Suprapubic skin (tissue), 4 donors: ENCODE data around the gene HOTAIR. TPM values are rescaled to one million over a fixed set of nuclear protein-coding genes. Genes with fewer than 3 reads are reported as not detected.

Source experiments
- DNase-seq, 2 donors: peaks; one replicate each; pipeline ENCODE4 v3.0.0-alpha.2; 2019; ENCODE audit warnings: low spot score in 2 of 2
- H3K27ac ChIP-seq: fragments of 200-600 bp; sonication (generic); one replicate; pipeline ENCODE4 v1.5.1; 2019
- H3K27me3 ChIP-seq: fragments of 200-600 bp; sonication (generic); one replicate; pipeline ENCODE4 v1.5.1; 2019
- H3K36me3 ChIP-seq: fragments of 200-600 bp; sonication (generic); one replicate; pipeline ENCODE4 v1.5.1; 2019
- H3K4me1 ChIP-seq: fragments of 200-600 bp; sonication (generic); one replicate; pipeline ENCODE4 v1.5.1; 2019
- H3K4me3 ChIP-seq: fragments of 200-600 bp; sonication (generic); one replicate; pipeline ENCODE4 v1.5.1; 2019; ENCODE audit warnings: mild to moderate bottlenecking
- H3K9me3 ChIP-seq: fragments of 200-600 bp; sonication (generic); one replicate; pipeline ENCODE4 v1.5.1; 2019
- EP300 ChIP-seq: sonication (generic); formaldehyde crosslinking; IDR thresholded peaks from one replicate; pipeline ENCODE4 v1.6.1; 2017; ENCODE audit warnings: antibody characterized with exemption
- POLR2A ChIP-seq, 2 donors: fragments of 450-650 bp; IDR thresholded peaks; one replicate each; pipeline ENCODE4 v1.6.1; 2017; ENCODE audit warnings: antibody characterized with exemption in 2 of 2, mild to moderate bottlenecking in 2 of 2, moderate library complexity in 2 of 2
- POLR2AphosphoS5 ChIP-seq, 3 donors: sonication (generic); formaldehyde crosslinking; IDR thresholded peaks; one replicate each; pipeline ENCODE4 v1.6.1; 2017; ENCODE audit warnings: antibody characterized with exemption in 3 of 3
- WGBS: methylation state at CpG from one replicate; pipeline ENCODE4 v1.1.5; 2018; 5-methylcytosine and 5-hydroxymethylcytosine counted together
- total RNA-seq, 4 donors: library from RNA; depleted of rRNA; stranded (reverse); fragments of >200 nt; gene quantifications; one replicate each; pipeline ENCODE4 v1.1.0, GENCODE V29; 2016
- TF ChIP-seq, protein P1 (sequence below), 2 donors: fragments of 200-600 bp in 1 of 2; fragments of 450-650 bp in 1 of 2; sonication (generic) in 1 of 2; IDR thresholded peaks; one replicate each; pipeline ENCODE4 v1.5.1; 2016 to 2019; ENCODE audit warnings: antibody characterized with exemption in 2 of 2, mild to moderate bottlenecking in 1 of 2, moderate library complexity in 1 of 2

Gene HOTAIR
- total RNA-seq, 4 donors from 2014 or later: 1.4 to 15.7 (median 10.7) TPM

DNA sequence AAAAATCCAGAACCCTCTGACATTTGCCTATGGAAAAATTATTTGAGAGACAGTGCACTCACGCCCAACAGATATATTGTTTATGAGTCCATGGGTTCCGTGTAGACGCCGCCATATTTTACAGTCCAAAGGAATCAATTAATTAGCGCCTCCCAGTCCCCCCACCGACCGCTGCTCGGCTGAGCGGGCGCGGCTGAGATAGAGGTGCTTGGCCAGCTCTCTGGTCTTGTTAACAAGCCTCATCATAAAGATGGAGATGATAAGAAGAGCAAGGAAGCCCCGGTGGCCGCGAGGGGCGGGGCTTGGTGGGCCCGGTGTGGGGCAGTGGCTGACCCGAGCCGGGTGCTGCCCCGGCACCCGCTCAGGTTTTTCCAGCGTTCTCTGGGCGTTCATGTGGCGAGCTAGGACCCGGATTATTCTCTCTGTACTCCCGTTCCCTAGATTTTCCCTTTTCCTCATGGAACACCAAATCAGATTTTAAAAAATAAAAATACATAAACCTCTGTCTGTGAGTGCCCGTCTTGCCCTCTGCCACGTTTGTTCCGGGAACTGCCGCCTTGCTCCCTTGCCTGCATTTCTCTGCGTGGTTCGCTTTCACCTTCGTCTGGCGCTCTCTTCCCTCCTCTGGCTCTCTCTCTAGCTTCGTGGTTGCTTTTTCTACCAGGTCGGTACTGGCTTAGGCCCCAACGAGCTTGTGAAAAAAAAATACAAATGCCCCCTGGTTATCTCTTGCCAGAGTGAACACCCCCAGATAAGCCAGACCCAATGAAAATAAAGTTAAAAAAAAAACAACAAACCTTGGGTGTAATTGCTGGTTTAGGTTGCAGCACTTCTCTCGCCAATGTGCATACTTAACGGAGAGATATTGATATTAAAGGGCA is 11.1 kb downstream of the HOTAIR start:
- peaks cover 86% of the 10 kb centered on the region for H3K27me3 ChIP-seq
- WGBS: 50% methylated on average over 38 of the region's 38 CpGs
- TF ChIP-seq POLR2AphosphoS5 (IDR thresholded peaks at IDR 0.05) (no peak), EP300 (no peak), POLR2A (IDR thresholded peaks at IDR 0.05) (no peak)
- TF ChIP-seq, protein P1, sequence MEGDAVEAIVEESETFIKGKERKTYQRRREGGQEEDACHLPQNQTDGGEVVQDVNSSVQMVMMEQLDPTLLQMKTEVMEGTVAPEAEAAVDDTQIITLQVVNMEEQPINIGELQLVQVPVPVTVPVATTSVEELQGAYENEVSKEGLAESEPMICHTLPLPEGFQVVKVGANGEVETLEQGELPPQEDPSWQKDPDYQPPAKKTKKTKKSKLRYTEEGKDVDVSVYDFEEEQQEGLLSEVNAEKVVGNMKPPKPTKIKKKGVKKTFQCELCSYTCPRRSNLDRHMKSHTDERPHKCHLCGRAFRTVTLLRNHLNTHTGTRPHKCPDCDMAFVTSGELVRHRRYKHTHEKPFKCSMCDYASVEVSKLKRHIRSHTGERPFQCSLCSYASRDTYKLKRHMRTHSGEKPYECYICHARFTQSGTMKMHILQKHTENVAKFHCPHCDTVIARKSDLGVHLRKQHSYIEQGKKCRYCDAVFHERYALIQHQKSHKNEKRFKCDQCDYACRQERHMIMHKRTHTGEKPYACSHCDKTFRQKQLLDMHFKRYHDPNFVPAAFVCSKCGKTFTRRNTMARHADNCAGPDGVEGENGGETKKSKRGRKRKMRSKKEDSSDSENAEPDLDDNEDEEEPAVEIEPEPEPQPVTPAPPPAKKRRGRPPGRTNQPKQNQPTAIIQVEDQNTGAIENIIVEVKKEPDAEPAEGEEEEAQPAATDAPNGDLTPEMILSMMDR (IDR thresholded peaks at IDR 0.05): no peak

DNA sequence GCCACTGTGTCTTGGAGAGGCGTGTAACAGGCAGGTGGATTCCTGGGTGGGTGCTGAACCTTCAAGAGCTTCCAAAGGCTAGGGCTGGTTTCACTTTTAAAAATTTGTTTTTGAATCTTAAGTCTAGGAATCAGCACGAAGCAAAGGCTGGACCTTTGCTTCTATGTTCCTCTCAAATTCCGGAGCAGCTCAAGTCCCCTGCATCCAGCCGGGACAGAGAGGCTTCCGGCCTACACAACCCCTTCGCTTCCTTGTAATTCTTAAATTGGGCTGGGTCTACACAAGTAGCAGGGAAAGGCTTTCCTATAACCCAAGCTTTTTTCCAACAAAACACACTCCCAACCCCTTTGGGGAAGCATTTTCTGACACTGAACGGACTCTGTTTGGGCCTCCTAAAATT is 11.7 kb downstream of the HOTAIR start:
- Histone ChIP-seq H3K27ac (no peak overlapping the region), H3K36me3 (no peaks in the 10 kb centered on the region), H3K4me3 (no peak overlapping the region), H3K4me1 (peaks cover 9% of the 10 kb centered on the region), H3K9me3 (no peaks in the 10 kb centered on the region), H3K27me3 (peaks cover 93% of the 10 kb centered on the region)
- 50% methylated on average over 7 of the region's 7 CpGs for WGBS
- TF ChIP-seq EP300 (no peak), POLR2A (IDR thresholded peaks at IDR 0.05) (no peak), POLR2AphosphoS5 (IDR thresholded peaks at IDR 0.05) (no peak)
- TF ChIP-seq, protein P1 (IDR thresholded peaks at IDR 0.05): no peak
- DNase-seq: no peak

More for the DNA sequence above, 11.1 kb downstream of the HOTAIR start:
- Histone ChIP-seq H3K27ac (no peak overlapping the region), H3K4me1 (peaks cover 9% of the 10 kb centered on the region), H3K36me3 (no peaks in the 10 kb centered on the region), H3K9me3 (no peaks in the 10 kb centered on the region), H3K4me3 (no peak overlapping the region)
- DNase-seq: peak in 1 of 2 donors; percentile 65

DNA sequence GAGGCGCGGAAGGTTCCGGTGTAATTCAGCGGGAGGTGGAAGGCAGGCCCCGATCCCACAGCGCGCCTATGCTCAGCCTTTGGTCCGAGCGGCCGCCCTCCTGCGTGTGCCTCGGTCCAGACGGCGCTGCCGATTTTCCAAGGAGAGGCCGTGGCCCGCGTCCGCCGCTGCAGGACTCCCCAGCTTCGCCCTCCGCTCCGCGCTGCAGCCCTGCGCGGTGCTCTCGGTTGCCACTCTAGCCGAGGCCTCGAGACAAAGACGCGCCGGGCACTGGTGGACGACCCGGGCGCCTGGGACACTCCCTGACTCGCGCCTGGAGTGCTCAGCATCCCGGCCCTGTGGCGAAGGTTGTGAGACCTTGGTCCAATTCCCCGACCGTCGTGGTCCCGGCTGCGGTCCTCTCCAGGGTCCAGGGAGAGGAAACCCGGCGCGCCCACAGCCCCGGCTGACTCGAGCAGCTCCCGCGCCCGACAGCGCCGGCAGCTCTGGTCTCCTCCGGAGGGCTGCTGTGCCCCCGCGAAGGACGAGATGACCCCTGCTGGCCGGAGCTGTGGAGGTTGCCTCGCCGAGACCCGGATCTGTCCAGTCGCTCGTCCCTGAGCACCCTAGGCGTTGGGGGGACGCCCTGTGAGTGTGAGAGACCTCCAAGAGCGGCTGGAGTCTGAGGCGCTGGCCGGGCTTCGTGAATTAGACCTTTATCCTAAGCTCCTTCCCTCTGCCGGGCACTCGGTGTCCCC is 13.6 kb downstream of the HOTAIR start:
- TF ChIP-seq, protein P1 (IDR thresholded peaks at IDR 0.05): no peak
- no peak for TF ChIP-seq POLR2A (IDR thresholded peaks at IDR 0.05)
- TF ChIP-seq POLR2AphosphoS5 (IDR thresholded peaks at IDR 0.05): no peak
- no peak for TF ChIP-seq EP300
- no peak overlapping the region for H3K4me3 ChIP-seq
- peaks cover 97% of the 10 kb centered on the region for H3K27me3 ChIP-seq
- H3K36me3 ChIP-seq: no peaks in the 10 kb centered on the region
- H3K27ac ChIP-seq: no peak overlapping the region
- H3K9me3 ChIP-seq: no peaks in the 10 kb centered on the region
- 42% methylated on average over 40 of the region's 72 CpGs for WGBS
- H3K4me1 ChIP-seq: peaks cover 21% of the 10 kb centered on the region
- DNase-seq: peak in 1 of 2 donors; percentile 63

DNA sequence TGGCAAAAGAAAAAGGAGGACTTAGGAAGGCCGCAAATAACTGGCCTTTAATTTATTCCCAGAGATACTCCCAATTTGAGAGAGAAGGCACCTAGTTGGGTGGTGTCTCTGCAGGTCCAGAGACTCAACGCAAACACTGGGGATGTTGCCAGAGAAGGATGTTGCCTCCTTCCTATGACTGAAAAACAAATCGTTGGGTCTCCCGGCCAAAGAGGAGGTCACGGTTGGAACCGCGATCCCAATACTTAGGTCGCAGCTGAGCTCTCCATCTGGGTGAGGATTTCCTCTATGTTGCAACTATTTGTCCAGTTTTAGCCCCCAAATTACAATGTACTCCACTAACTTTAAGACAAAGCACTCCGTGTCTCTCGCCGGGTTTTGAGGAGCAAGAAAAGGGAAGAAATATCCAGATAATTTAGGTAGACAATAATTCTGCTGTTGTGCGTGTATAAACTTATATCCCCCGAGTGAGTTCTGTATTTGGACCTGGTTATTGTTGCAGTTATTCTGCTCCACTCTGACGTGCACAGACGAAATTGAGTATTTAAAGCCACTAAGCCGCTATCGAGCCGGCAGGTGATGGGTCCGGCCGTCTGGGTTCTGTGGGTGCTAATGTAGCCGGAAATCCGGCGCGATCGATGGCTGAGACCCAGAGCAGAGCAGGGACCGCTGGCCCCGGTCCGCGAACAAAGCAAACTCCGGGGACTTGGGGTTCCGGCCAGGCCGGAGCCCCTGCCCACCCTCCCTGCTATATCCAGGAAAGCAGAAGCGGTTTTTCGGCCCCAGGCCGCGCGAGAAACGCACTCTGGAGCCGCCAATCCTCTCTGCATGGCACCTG is 14.3 kb downstream of the HOTAIR start:
- H3K36me3 ChIP-seq: no peaks in the 10 kb centered on the region
- TF ChIP-seq, protein P1 (IDR thresholded peaks at IDR 0.05): no peak
- TF ChIP-seq POLR2A (IDR thresholded peaks at IDR 0.05) (no peak), EP300 (no peak), POLR2AphosphoS5 (IDR thresholded peaks at IDR 0.05) (no peak)
- peaks cover 25% of the 10 kb centered on the region for H3K4me1 ChIP-seq
- no peak for DNase-seq
- H3K27ac ChIP-seq: no peak overlapping the region
- no peaks in the 10 kb centered on the region for H3K9me3 ChIP-seq
- H3K27me3 ChIP-seq: peaks cover 97% of the 10 kb centered on the region
- no peak overlapping the region for H3K4me3 ChIP-seq
- WGBS: 55% methylated on average over 39 of the region's 39 CpGs
